Lower leg skin (tissue), 4 donors: ENCODE measurements around the gene CSNK1A1. TPM values are rescaled to one million over a fixed set of nuclear protein-coding genes. Genes with fewer than 3 reads are reported as not detected.
A peak's percentile ranks its signal among the peaks of the same experiment; 100 is the strongest.

Source experiments
- DNase-seq, 2 donors: peaks; one replicate each; pipeline ENCODE4 v3.0.0-alpha.2; 2019; ENCODE audit warnings: low spot score in 2 of 2
- H3K4me3 ChIP-seq: fragments of 200-600 bp; sonication (generic); 2 replicates; pipeline ENCODE4 v1.5.1; 2017; ENCODE audit warnings: mild to moderate bottlenecking, low read depth; ENCODE audit not compliant: poor library complexity, severe bottlenecking
- CTCF ChIP-seq, 3 donors: fragments of 450-650 bp; IDR thresholded peaks; one replicate each; pipeline ENCODE4 v1.5.1; 2016; ENCODE audit warnings: antibody characterized with exemption in 3 of 3, mild to moderate bottlenecking in 3 of 3, moderate library complexity in 2 of 3
- POLR2A ChIP-seq, 2 donors: fragments of 450-650 bp; IDR thresholded peaks; one replicate each; pipeline ENCODE4 v1.6.1; 2016 to 2017; ENCODE audit warnings: antibody characterized with exemption in 2 of 2, mild to moderate bottlenecking in 1 of 2, moderate library complexity in 1 of 2
- WGBS, 2 donors: methylation state at CpG; one replicate each; pipeline ENCODE4 v1.1.5; 2018; 5-methylcytosine and 5-hydroxymethylcytosine counted together
- intact Hi-C: fragments of 100-400 bp; cut with DNase I; formaldehyde crosslinking; loops from one replicate; pipeline ENCODE4 v1.15.0; 2023; ENCODE audit warnings: low total_unique reads
- total RNA-seq, 4 donors: library from RNA; depleted of rRNA; stranded (reverse); fragments of >200 nt; gene quantifications; one replicate each; pipeline ENCODE4 v1.1.0, GENCODE V29; 2016

The CSNK1A1 gene
- total RNA-seq, 4 donors from 2014 or later = 270 to 297 (median 282) TPM

- H3K4me3 ChIP-seq = peak overlapping the region; percentile 21
- intact Hi-C loops = loop anchor here (5.0 kb wide), 1 partner anchor 110 kb away; no protein-coding TSS in a partner anchor
- 28 to 33% methylated on average over 6 of the region's 6 CpGs for WGBS, 2 donors
- no peak for TF ChIP-seq CTCF (IDR thresholded peaks at IDR 0.05)
- DNase-seq = no peak
Observed at GRCh38 chr5:149552038-149552494, 827 bp upstream of the CSNK1A1 start.

GRCh38 chr5:149550594-149551226 lies 529 bp downstream of the CSNK1A1 start:
- intact Hi-C loops = loop anchor here (5.0 kb wide), 1 partner anchor 108 kb away; no protein-coding TSS in a partner anchor

GRCh38 chr5:149550268-149550583 lies 1.0 kb downstream of the CSNK1A1 start:
- TF ChIP-seq POLR2A (IDR thresholded peaks at IDR 0.05) = no peak
- WGBS, 2 donors = 0 to 1% methylated on average over 12 of the region's 12 CpGs
- DNase-seq = no peak
- peak overlapping the region; percentile 97 for H3K4me3 ChIP-seq
- intact Hi-C loops = loop anchor here (5.0 kb wide), 1 partner anchor 108 kb away; no protein-coding TSS in a partner anchor

More at GRCh38 chr5:149550594-149551226, 529 bp downstream of the CSNK1A1 start:
- 0 to 1% methylated on average over 31 to 40 of the region's 40 CpGs for WGBS, 2 donors
- peak in 1 of 2 donors; percentile 91 for DNase-seq
- peak overlapping the region; percentile 97 for H3K4me3 ChIP-seq
- TF ChIP-seq CTCF (IDR thresholded peaks at IDR 0.05) = no peak
- no peak for TF ChIP-seq POLR2A (IDR thresholded peaks at IDR 0.05)

- intact Hi-C loops = loop anchor here (5.0 kb wide), 1 partner anchor 107 kb away; no protein-coding TSS in a partner anchor
- no peak for DNase-seq
- peak overlapping the region; percentile 97 for H3K4me3 ChIP-seq
- 1% methylated on average over 25 of the region's 25 CpGs for WGBS, 2 donors
- no peak for TF ChIP-seq POLR2A (IDR thresholded peaks at IDR 0.05)
- no peak for TF ChIP-seq CTCF (IDR thresholded peaks at IDR 0.05)
Observed at GRCh38 chr5:149549461-149550267, 1.6 kb downstream of the CSNK1A1 start.

- DNase-seq = no peak
- TF ChIP-seq CTCF (IDR thresholded peaks at IDR 0.05) = no peak
- TF ChIP-seq POLR2A (IDR thresholded peaks at IDR 0.05) = no peak
- H3K4me3 ChIP-seq = no peak overlapping the region
- intact Hi-C loops = no loop called here
Observed at GRCh38 chr5:149546974-149547373, 4.3 kb downstream of the CSNK1A1 start.

GRCh38 chr5:149545327-149545726 lies 5.9 kb downstream of the CSNK1A1 start:
- no peak for DNase-seq
- H3K4me3 ChIP-seq = no peak overlapping the region
- WGBS, 2 donors = 80 to 83% methylated on average over 6 of the region's 6 CpGs
- no peak for TF ChIP-seq CTCF (IDR thresholded peaks at IDR 0.05)
- TF ChIP-seq POLR2A (IDR thresholded peaks at IDR 0.05) = no peak
- intact Hi-C loops = no loop called here
